NCI-H82 (cell line): Measurements from ENCODE around the gene CREB5.

Experiments used
- DNase-seq: peaks from one replicate; lab custom pipeline; 2025; lab: John Stamatoyannopoulos, UW

Gene CREB5

GRCh38 chr7:28406192-28406591 lies 6.1 kb upstream of the CREB5 start:
- peak; percentile 21 for DNase-seq

- no peak for DNase-seq
Observed at GRCh38 chr7:28407651-28408050, 4.7 kb upstream of the CREB5 start.

GRCh38 chr7:28408105-28408959 lies 4.0 kb upstream of the CREB5 start:
- peak; percentile 51 for DNase-seq

- peak; percentile 93 for DNase-seq
Observed at GRCh38 chr7:28408960-28409715, 3.2 kb upstream of the CREB5 start.

GRCh38 chr7:28409716-28410627 lies 2.3 kb upstream of the CREB5 start:
- peak; percentile 46 for DNase-seq

- DNase-seq = peak; percentile 72
Observed at GRCh38 chr7:28410628-28411531, 1.4 kb upstream of the CREB5 start.

- DNase-seq = no peak
Observed at GRCh38 chr7:28413011-28413410, 693 bp downstream of the CREB5 start.

- no peak for DNase-seq
Observed at GRCh38 chr7:28414453-28414852, 2.1 kb downstream of the CREB5 start.

GRCh38 chr7:28417321-28417940 lies 5.1 kb downstream of the CREB5 start:
- no peak for DNase-seq

- DNase-seq = no peak
Observed at GRCh38 chr7:28418311-28418710, 6.0 kb downstream of the CREB5 start.

GRCh38 chr7:28418966-28419365 lies 6.6 kb downstream of the CREB5 start:
- DNase-seq = peak; percentile 37

- DNase-seq = no peak
Observed at GRCh38 chr7:28419716-28420115, 7.4 kb downstream of the CREB5 start.

- no peak for DNase-seq
Observed at GRCh38 chr7:28423112-28423511, 10.8 kb downstream of the CREB5 start.

- no peak for DNase-seq
Observed at GRCh38 chr7:28423918-28424514, 11.7 kb downstream of the CREB5 start.

- no peak for DNase-seq
Observed at GRCh38 chr7:28425496-28425895, 13.2 kb downstream of the CREB5 start.

GRCh38 chr7:28427236-28427635 lies 14.9 kb downstream of the CREB5 start:
- no peak for DNase-seq

- no peak for DNase-seq
Observed at GRCh38 chr7:28430616-28431015, 18.3 kb downstream of the CREB5 start.

GRCh38 chr7:28432105-28432504 lies 19.8 kb downstream of the CREB5 start:
- no peak for DNase-seq

GRCh38 chr7:28433039-28433438 lies 20.7 kb downstream of the CREB5 start:
- no peak for DNase-seq

- DNase-seq = no peak
Observed at GRCh38 chr7:28433699-28434219, 21.4 kb downstream of the CREB5 start.
